HFF-Myc (cell line): ENCODE data around the gene ATG9A.

Experiments
- DNase-seq: peaks from one replicate; pipeline ENCODE4 v3.0.0-alpha.2; 2011; ENCODE audit warnings: low read depth; ENCODE audit errors: extremely low read depth
- H3K4me3 ChIP-seq: replicated peaks from 2 replicates; pipeline ENCODE4 v1.5.1; 2011; ENCODE audit warnings: low read depth, mild to moderate bottlenecking, control low read depth, low read length
- CTCF ChIP-seq: IDR thresholded peaks from 2 replicates; pipeline ENCODE4 v1.5.1; 2012; ENCODE audit warnings: mild to moderate bottlenecking, low read depth, low read length, control low read depth; ENCODE audit errors: missing control alignments

The ATG9A gene

DNA sequence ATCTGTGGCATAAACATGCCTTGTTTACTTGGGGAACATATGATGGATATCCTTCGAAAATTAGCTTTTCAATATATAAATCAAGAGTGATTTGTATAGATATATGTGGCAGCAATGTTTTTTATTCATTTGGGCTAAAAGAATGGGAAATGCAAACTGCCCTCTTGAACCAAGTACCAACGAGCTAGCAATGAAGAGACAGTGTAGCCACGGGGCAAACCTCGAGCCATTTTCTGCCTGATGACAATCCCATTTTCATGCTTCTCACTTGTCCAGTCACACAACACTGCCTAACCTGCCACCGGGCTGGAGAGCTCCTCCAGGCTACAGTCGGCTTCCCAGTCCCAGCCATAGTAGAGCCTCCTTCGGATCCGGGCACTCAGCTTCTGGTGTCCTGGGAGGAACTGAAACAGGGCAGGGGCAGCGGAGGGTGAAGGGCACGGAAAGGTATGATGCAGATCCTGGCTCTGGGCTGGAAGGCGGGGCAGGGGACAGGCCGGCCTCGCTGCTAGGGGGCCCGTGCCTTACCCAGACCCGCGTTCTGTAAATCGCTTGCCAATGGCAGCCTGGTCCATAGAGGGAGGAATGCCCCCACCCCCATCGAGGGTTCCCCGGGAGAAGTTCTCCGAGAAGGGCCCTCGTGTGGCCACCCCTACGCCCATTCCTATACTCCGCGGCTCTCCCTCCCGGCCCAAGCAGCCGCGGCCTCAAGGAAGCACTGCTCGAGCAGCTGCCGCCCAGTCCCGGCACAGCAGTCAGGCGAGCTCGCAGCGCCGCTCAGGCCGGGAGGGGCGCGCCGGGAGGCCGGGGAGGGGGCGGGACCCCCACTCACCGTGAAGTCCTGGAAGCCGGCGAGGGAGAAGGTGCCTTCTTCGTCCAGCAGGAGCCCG, 53.3 kb downstream of the ATG9A start:
- TF ChIP-seq CTCF: no peak
- H3K4me3 ChIP-seq: peak overlapping the region; percentile 78
- DNase-seq: no peak

DNA sequence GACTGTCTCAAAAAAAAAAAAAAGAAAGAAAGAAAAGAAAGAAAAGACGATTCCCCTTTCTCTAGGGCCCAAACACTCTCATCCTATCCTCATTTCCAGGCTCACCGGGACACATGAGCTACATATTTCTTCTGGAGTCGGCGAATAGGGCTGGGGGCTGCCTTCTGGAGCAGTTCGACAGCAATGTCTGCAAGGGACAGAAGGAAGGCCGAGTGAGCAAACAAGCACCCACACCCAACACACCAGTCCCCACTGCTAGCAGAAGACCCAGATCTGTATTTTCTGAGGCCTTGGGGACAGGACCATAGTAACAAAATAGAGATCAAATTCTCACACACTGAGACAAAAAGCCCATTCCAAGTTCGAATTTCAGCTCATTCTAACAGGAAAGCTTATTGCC, 54.0 kb downstream of the ATG9A start:
- H3K4me3 ChIP-seq: peak overlapping the region; percentile 78
- no peak for TF ChIP-seq CTCF
- no peak for DNase-seq

- TF ChIP-seq CTCF: no peak
- no peak overlapping the region for H3K4me3 ChIP-seq
- no peak for DNase-seq
Measured at GRCh38 chr2:219174801-219175200, 54.6 kb downstream of the ATG9A start.

DNA sequence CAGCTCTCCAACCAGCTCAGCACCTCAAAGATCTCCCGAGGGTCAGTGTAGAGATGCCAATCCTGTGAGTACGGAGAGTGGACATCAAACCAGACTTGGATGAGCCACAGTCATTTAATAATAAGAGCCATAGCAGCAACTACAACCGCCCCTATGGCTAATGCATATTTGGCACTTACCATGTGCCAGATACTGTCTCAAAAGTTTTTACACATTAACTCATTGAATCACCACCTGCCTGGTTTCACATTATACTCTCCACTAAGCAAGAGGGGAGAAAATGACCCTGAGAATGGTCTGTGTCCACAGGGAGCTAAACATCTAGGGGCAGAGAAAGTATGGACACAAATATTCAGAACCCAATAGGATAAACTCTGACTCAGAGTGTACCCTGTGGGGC, 55.3 kb downstream of the ATG9A start:
- no peak for DNase-seq
- no peak overlapping the region for H3K4me3 ChIP-seq
- TF ChIP-seq CTCF: no peak

DNA sequence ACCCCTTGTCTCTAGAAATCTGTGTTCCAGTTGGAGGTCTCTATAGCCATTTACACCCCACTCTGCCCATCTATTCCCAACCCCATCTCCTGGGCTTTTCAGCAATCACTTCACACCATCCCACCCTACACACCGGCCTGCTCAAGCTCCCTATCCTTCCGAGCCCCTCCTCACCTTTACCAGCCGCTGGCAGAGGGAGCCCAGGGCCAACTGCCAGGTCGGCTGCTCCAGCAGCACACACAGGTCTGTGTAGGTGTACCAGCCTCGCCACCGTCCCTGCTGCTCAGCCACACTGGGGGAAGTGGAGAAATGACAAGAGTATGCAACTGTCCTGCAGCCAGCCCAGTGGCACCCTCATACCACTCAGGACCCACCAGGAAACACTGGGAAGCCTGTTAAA, 56.3 kb downstream of the ATG9A start:
- no peak overlapping the region for H3K4me3 ChIP-seq
- no peak for DNase-seq
- TF ChIP-seq CTCF: no peak

GRCh38 chr2:219172231-219173154, 56.9 kb downstream of the ATG9A start:
- H3K4me3 ChIP-seq: no peak overlapping the region
- TF ChIP-seq CTCF: no peak
- no peak for DNase-seq
